Activated CD4-positive, CD25-positive, alpha-beta regulatory T cell (primary cell): ENCODE results near the gene UBE2L3.
"Not testable (repeated sequence)": the region's sequence is repeated elsewhere in the genome, so short reads cannot be mapped to it uniquely, and the experiment has no call there.

Source experiments
- DNase-seq, 4 experiments: peaks; one replicate each; lab custom pipeline; 2025; lab: John Stamatoyannopoulos, UW

Gene UBE2L3

DNA sequence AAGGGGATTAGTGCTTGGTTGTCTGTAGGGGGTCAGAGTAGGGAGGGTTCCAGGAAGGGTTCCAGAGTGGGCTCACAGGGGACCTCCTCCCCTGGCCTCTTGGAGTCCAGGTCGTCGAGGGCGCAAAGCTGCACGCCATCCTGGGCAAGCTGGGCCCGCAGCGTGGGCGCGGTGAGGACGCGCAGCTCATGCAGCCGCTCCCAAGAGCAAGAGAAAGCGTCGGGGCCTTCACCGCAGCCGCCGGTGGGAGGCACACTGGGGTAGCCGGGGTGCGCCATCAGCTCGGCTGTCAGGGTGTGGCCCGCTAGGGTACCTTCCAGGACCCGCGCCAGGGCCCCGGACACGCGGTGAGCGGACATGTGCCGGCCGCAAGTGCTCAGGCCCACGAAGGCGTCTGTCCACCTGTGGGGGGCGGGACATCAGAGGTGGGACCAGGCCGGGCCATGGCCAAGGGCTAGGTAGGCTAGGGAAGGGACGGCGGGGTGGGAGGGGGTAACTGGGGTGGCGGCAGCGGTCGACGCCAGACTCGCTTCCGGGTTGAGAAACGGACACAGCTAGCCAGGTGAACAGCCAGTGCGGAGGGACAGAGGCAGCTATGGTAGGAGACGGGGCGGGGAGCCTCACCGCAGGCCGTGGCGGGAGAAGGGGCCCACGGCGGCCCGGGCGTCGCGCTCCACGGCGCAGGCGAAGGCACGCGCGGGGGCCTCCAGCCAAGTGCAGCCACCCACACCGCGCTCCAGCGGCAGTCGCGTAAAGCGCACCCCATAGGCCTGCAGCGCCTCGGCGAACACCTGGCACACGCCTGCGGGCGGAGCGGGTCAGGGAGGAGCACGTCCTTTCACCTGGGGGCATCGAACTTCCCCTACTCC is 61.1 kb downstream of the UBE2L3 start:
- no peak for DNase-seq

DNA sequence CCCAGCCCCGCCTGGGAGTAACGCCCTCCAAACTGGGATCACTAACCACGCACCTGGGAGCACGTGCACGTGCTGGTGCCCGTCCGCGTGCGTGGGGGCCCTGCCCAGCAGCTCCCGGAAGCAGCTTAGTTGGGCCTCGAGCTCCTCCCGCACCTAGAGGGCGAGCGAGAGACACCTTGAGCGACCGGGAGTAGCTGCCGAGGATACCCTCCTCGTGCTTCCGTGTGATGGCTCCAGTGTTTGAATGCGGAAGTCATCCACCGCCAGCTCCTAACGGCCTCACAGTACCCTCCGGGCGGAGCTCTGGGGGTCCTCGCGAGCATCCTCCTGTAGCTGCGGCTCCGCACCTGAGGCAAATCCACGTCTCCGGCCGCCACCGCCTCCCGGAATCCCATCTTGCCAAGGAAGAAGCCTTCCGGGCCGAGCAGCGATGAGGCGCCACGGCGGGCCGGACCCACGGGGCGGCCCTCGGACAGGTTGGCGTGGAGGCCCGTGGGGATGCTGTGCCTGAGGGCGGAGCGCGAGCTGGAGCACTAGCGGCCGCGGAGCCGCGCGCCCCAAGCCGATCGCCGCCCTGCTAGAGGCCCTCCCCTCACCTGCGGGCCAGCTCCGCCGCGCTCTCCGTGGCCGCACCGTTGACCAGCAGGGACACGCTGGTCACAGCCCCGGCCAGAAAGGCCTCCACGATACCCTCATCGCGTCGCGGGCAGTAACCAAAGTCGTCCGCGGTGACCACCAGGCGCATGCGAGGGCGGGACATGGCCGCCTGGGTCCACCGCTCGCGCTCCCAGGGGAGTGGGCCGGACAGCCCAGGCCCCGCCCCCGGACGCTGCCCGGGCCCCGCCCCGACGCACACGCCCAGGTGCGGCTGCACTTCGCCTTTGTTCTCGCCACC is 62.0 kb downstream of the UBE2L3 start, which contains the start of gene YDJC:
Gene YDJC, minus strand, starts transcription at position 768 of the 895 bp plus-strand sequence. Its CDS starts 8 bp downstream, at position 760.
- DNase-seq: peak; percentile 91 to 93 (median 92)

DNA sequence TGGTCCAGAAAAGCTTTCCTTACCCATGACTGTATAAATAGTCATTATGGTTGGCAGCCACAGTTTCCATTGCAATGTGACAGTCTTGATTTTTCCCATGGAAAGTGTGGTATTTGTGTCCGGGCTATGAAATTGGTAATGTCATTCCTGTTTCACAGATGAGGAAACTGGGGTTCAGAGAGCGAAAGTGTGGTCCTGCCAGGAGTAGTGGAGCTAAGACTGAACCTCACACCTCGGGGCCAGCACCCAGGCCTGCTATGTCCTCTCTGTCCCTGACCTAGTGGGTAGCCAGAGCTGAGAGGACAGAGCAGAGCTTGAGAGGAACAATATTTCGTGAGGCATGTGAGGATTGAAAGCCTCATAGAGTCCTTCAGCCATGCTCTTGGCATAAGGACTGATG is 63.5 kb downstream of the UBE2L3 start:
- DNase-seq: no peak

DNA sequence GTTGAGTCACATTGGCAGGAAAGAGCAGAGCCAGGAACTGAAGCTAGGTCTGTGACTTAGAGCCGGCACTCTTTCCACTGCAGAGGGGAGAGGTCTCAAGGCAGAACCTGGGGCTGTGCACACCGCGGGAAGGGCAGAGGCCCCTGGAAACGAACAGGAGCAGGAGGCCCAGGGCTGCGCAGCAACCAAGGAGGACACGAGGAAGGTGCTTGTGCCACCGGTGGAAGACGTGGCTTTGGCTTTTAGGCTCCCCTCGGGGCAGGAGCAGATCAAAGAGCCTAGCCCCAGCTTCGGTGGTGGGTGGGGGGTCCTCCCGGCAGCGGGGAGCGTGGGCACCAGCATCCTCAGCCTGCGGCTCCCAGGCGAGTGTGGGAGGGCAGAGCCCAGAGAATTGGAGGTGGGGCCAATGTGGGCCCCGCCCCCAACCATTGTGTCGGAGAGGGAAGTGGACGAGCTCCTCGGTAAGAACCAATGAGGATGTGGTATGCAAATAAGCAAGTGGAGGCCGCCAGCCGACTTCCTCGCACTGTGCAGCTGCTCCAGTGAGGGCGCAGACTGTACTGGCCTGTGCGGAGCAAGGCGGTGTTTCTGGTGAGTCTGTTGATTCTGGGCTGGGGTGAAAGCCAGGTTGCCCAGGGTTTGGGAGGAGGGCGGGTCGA is 64.9 kb downstream of the UBE2L3 start, which contains the start of gene CCDC116:
Gene CCDC116, plus strand, starts transcription at position 524 of the 659 bp plus-strand sequence. CDS start 422 bp downstream, outside the sequence.
- peak in 2 of 4 experiments; percentile 23 to 36 for DNase-seq

DNA sequence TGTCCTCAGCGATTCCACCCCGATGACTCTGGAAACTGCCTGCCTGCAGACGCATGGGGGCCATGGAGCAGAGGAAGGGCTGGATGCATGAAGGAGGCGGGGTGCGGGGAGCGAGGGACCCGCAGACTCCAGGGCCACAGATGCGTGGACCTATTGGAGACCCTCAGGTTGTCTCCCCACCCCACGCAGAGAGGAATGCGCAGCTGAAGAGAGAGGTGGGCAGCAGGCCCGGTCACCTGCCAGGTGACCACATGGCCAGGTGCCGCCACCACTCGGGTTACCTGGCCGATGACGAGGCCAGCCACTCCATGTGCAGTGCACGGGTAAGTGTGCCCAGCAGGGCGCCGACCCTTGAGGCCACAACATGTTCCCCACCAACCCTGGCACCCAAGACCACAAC is 65.4 kb downstream of the UBE2L3 start:
- no peak for DNase-seq

DNA sequence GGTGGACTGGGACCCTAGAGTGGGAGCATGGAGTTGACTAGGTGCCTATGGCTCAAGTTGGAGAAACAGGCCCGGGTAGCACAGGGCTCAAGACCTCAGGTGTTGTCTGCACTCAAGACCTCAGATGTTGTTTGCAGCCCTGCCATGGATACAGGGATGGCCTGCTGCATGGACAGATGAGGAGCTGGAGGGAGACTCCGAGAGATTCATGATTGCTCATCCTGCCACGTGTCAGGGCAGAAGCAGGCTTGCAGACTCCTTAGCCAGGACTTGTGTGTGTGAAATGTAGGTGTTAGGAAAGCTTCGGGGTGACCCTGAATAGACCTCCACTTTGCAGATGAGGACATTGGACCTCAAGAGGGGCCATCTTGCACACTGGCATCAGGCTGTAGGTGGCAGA is 66.0 kb downstream of the UBE2L3 start:
- DNase-seq: no peak

DNA sequence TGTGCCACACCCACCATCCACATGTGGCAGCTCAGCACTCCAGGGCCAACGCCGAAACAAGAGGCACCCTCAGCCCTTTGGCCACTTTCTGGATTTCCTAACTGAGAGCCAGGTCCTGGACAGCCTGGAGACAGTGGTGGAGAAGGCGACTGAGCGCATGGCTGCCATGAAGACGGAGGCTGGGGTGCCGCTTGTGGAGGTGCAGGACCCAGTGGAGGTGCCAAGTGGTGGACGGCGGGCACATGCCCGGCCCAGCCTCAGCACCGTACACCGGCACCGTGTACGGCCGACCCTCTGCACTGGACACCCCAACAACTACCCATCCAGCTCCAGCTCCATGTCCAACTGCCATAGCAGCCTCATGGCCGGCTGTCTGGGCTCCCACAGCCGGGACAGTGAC is 66.6 kb downstream of the UBE2L3 start:
- no peak for DNase-seq

DNA sequence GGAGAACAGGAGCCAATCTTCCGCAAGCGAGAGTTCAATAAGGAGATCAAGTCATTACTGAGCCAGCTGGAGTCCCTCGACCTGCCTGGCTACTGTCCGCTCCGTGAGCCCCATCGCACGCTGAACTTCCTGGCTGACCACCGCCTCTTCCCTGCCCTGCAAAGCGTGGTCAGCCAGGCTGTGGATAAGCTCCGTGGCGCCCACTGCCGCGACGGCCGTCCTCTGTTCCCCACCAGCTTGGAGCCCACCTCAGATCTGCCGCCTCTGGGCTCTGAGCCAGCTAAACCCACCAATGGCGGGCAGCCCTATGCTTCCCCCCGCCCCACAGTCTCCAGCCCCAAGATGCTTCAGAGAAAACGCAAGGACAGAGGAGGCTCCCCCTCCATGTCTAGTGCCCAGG is 67.3 kb downstream of the UBE2L3 start:
- DNase-seq: no peak

DNA sequence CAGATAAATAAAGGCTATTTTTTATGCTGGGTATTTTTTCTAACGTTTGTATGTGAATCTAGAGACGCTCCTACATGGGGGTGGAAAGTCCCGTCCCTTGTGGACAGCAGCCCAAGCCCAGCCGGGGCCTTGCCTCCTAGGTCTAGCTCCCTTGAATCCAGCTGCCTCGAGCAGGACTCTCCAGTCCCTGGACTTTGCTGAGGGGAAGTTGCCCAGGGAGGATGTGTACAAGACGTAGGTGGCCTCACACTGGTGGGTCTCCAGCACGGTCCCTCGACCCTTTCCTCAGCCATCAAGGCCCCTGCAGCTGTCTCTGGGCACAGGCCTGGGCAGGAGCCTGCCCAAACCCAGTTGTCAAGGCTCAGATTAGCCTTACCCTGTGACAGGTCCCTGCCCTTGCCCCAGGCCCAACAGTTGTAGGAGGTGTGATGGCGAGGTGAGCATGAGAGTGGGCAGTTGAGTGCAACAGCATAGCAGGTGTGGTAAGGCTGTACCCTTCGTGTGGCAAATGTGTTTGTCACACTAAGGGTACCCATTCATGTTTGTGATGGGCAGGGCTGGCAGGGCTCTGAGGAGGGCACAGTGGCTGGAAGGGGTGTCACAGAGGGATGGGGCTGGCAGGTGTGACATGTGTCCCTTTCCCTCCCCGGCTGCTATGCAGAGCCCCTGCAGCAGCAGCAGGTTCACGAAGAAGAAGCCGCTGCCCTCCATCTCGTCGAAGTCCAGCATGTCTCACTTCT is 68.4 kb downstream of the UBE2L3 start:
- no peak for DNase-seq

DNA sequence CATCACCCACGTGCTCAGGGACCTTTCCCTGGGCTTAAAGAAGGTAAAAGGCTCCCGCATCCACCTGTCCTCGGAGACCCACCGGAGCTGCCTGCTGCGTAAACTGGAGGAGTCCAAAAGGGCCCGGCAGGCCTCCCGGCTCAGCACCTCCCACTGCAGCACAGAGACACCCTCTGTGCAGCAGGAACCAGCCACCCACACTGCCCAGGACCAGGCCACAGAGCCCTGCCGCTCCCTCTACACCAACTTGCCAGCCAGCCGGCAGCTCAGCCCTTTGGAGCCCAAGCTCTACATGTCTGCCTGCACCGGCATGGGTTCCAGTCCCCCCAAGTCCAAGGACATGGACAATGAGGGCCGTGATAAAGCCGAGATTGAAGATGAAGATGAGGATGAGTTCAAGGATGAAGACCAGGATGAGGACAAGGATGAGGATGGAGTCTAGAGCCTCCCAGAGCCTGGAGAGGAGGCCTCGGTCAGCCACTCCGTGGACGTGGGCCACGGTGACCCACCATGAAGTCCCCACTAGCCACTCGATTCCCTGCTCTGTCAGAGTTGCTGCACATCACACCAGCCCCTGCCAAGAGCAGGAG is 69.2 kb downstream of the UBE2L3 start:
- DNase-seq: no peak

DNA sequence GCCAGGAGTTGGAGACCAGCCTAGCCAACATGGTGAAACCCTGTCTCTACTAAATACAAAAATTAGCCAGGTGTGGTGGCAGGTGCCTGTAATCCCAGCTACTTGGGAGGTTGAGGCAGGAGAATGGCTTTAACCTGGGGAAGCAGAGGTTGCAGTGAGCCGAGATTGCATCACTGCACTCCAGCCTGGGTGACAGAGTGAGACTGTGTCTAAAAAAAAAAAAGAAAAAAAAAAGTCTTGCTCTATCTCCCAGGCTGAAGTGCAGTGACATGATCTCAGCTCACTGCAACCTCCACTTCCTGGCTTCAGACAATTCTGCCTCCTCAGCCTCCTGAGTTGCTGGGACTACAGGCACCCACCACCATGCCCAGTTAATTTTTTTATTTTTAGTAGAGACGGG is 69.9 kb downstream of the UBE2L3 start:
- not testable (repeated sequence) for DNase-seq

DNA sequence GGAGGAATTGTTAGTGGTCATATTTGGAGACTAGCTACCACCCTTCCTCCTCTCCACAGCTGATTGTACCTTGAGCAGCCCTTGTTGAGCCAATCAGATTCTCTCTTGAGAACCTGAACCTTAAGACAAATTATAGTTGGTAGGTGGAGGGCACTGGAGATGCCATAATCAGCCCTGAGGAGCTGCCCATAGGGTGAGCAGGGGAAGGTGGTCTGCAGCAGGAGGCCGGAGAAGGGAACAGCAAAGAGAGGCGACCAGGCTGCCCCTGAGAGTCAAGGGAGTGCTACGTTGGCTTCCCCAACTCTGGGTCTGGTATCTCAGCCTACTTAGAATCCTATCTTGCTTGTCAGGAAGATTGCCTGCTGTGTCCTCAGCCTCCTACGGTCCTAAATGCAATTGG is 71.8 kb downstream of the UBE2L3 start:
- DNase-seq: no peak

DNA sequence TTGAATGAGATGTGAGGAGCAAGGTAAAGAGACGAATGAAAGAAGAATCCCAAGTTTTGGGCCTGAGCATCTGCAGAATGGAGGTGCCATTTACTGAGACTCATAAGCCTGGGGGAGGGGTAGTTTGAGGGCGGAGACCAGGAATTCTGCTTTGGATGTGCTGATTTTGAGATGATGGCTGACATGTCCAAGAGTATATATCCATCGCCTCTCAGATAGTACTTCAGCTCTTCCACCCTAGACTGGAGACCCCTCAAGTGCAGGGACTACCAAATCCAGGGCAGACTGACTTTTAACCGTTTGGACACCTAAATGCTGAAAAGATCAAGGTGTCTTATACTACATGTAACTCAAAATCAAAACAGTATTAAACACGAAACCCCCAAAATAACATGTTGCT is 73.3 kb downstream of the UBE2L3 start:
- DNase-seq: no peak

DNA sequence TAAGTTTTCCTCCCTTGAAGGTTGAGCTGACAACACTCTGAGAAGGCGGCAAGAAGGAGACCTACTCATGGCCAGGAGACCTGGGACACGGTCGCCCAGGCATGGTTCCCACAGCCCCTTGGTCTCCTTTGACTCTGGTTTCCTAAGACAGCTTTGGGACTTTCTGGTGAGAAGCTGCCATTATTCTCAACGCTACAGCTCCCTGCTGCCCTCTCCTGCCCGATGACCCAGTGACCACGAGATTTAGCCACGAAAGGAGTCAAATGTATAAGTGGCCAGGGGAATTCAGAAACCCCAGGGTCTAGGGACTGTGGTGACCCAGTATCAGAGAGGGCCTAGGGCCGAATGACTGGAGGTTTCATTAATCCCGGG is 73.9 kb downstream of the UBE2L3 start:
- DNase-seq: no peak

DNA sequence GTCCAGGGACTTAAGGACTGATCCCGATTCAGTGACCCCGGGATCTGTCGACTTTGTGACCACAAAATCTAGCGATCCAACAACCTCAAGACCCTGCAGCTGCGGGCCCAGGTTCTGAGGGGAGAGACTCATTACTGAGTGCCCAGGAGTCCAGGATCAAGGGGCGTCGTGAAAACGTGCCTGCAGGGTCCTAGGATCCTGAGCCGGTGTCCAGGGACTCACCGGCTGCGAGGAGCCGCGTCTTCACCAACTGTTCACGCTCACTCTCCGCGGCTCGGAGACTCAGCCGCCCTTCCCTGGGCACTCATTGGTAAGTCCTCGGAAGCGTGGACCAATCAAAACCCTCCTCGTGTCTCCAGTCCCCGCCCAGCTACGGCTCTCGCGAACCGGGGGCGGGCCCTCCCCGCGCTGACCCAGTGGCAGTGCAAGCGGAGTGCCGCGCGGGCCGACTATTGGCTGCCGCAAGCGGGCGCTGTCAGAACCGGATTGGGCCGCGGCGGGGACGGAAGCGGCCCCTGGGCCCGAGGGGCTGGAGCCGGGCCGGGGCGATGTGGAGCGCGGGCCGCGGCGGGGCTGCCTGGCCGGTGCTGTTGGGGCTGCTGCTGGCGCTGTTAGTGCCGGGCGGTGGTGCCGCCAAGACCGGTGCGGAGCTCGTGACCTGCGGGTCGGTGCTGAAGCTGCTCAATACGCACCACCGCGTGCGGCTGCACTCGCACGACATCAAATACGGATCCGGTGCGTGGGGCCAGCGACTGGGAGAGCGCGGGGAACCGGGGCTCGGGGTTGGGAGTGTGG is 74.5 kb downstream of the UBE2L3 start, which contains the start of gene SDF2L1:
Gene SDF2L1, plus strand, starts transcription at position 514 of the 795 bp plus-strand sequence. Its CDS starts 35 bp downstream, at position 549.
- DNase-seq: peak; percentile 93 to 98 (median 96)

DNA sequence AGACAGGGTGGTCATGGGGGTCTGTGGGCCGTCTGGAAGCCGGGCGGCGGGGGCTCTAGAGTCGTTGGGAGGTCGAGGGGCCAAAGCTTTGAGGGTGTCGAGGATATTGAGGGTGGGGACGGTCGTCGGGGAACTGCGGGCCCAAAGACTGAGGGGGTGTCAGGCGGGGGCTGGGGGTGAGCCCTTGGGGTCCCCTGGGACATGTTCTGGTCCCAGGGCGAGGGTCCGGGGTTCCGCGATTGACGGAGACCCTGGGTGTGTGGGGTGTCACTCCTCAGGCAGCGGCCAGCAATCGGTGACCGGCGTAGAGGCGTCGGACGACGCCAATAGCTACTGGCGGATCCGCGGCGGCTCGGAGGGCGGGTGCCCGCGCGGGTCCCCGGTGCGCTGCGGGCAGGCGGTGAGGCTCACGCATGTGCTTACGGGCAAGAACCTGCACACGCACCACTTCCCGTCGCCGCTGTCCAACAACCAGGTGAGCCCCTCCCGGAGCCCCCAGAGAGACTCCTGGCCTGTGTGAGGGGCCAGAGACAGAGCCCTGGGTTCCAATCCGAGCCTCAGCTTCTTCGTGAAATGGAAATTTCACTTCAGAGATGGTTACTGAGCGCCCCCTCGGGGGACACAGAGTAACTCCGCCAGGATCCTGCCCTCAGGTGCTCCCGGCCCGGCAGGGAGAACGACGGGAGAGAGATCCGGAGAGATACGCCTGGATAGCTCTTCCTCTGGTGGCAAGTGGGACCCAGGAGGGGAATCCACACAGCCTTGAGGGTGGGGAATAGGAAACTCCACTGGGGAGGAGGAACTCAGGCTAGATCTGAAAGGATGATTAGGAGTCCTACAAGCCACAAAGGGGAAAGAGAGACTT is 75.3 kb downstream of the UBE2L3 start:
- DNase-seq: peak in 3 of 4 experiments; percentile 21 to 33 (median 27)

DNA sequence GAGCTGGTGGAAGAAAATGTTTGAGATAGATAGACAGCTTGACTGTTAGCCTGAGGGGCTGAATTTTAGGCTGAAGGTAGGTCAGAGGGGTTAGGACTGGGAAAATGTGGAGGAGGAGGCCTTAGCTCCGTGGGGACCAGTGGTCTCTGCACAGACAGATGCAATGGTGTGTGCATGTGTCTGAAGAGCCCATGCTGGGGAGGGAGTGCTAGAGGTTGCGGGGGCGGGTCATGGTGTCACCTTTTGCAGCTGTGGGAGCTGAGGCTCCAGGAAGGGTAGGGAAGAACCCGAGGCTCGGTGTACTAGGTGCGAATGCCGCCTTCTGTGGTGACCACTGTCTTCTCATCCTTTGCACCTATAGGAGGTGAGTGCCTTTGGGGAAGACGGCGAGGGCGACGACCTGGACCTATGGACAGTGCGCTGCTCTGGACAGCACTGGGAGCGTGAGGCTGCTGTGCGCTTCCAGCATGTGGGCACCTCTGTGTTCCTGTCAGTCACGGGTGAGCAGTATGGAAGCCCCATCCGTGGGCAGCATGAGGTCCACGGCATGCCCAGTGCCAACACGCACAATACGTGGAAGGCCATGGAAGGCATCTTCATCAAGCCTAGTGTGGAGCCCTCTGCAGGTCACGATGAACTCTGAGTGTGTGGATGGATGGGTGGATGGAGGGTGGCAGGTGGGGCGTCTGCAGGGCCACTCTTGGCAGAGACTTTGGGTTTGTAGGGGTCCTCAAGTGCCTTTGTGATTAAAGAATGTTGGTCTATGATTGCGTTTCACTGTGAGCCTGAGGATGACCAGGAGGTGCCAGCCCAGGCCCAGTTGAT is 76.2 kb downstream of the UBE2L3 start:
- no peak for DNase-seq

DNA sequence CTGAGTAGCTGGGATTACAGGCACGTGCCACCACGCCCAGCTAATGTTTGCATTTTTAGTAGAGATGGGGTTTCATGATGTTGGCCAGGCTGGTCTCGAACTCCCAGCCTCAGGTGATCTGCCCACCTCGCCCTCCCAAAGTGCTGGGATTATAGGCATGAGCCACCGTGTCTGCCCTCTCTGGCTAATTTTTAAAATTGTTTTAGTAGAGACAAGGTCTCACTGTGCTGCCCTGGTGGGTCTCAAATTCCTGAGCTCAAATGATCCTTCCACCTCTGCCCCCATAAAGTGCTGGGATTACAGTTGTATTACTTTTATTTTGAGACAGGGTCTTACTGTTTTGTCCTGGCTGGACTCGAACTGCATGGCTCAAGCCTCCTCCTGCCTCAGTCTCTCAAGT is 78.0 kb downstream of the UBE2L3 start:
- DNase-seq: not testable (repeated sequence)
